OCI-LY3 (cell line): ENCODE data around the gene SAMD10.

Experiments
- H2AFZ ChIP-seq: fragments of 200-600, 300-600 bp; shearing (Covaris generic); 2 replicates; pipeline ENCODE4 v1.6.0; 2014; ENCODE audit warnings: antibody characterized with exemption, low read depth, low read length
- H3K27ac ChIP-seq: fragments of 200-600, 300-600 bp; sonication (generic); 2 replicates; pipeline ENCODE4 v1.5.1; 2014; ENCODE audit warnings: mild to moderate bottlenecking, low read length, moderate library complexity, mixed read lengths
- H3K27me3 ChIP-seq: fragments of 200-600, 300-600 bp; sonication (generic); 2 replicates; pipeline ENCODE4 v1.6.1; 2014; ENCODE audit warnings: low read depth, low read length, mixed read lengths
- H3K36me3 ChIP-seq: fragments of 200-600, 300-600 bp; sonication (generic); replicated peaks from 2 replicates; pipeline ENCODE3; 2014; ENCODE audit warnings: low read depth, low read length, mixed read lengths
- H3K4me1 ChIP-seq: fragments of 300-600, 200-600 bp; sonication (generic); 2 replicates; pipeline ENCODE4 v1.6.1; 2014; ENCODE audit warnings: low read length, mixed read lengths
- H3K4me2 ChIP-seq: fragments of 200-600, 300-600 bp; sonication (generic); 2 replicates; pipeline ENCODE4 v1.6.1; 2014; ENCODE audit warnings: low read length, mixed read lengths
- H3K4me3 ChIP-seq: fragments of 300-600, 200-600 bp; sonication (generic); 2 replicates; pipeline ENCODE4 v1.5.1; 2014; ENCODE audit warnings: antibody characterized with exemption, mild to moderate bottlenecking, low read length, moderate library complexity
- H3K79me2 ChIP-seq: fragments of 300-600, 200-600 bp; shearing (Covaris generic); 2 replicates; pipeline ENCODE4 v1.6.1; 2014; ENCODE audit warnings: mild to moderate bottlenecking, low read length, mixed read lengths
- H3K9ac ChIP-seq: fragments of 300-600, 200-600 bp; shearing (Covaris generic); 2 replicates; pipeline ENCODE4 v1.6.0; 2014; ENCODE audit warnings: mild to moderate bottlenecking, low read length, moderate library complexity
- H3K9me3 ChIP-seq: fragments of 200-600, 300-600 bp; shearing (Covaris generic); 2 replicates; pipeline ENCODE4 v1.6.1; 2014; ENCODE audit warnings: low read length, mixed read lengths; ENCODE audit not compliant: insufficient read depth
- H4K20me1 ChIP-seq: fragments of 200-600, 300-600 bp; sonication (generic); 2 replicates; pipeline ENCODE4 v1.6.1; 2016; ENCODE audit warnings: low read length, mixed read lengths; ENCODE audit not compliant: insufficient read depth
- EZH2phosphoT487 ChIP-seq: fragments of 200-600 bp; shearing (Covaris generic); IDR thresholded peaks from 2 replicates; pipeline ENCODE4 v1.6.1; 2018; ENCODE audit warnings: antibody characterized with exemption, mixed run types, low read depth
- TF ChIP-seq, protein P1 (sequence below): fragments of 200-600, 300-600 bp; sonication (generic); IDR thresholded peaks from 2 replicates; pipeline ENCODE4 v1.5.1; 2014; ENCODE audit warnings: antibody characterized with exemption, low read length, low read depth

Gene SAMD10

DNA sequence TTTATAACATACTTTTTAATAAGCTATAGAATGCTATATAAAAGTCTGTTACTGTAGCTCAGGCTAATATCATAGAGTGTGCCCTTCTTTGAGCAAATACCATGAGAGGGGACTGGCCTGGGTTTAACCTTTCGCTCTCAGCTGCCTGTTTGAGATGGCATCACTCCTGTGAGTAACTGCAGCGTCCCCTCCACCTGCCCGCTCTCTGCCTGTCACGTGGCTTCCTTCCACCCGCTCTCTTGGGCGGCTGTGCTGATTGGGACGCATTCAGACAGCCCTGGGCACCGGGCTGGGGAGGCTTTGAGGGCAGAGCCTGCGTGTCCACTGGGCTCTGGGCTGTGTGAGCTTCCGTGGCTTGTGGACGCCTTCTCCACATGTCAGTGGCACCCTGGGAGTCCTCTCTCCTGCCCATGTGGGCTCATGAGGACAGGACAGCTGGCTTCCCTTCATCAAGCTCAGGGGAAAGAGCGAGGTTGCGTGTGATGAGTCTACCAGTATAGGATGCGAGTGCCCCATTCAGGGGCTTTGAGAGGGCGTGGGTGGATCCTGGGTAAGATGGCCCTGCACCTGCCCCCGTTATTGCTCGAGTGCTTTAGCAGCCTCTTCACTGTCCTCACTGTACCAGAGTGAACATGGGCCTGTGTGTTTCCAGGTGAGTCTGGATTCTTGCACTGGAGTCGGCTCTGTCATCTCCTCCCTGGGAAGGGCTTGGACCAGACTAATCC lies 45.8 kb upstream of the SAMD10 start:
- 0 out of 2 replicates have a peak, but pooled peaks cover 3% of the 10 kb centered on the region for H4K20me1 ChIP-seq
- no peaks in the 10 kb centered on the region for H3K9me3 ChIP-seq
- no peaks in the 10 kb centered on the region for H3K27me3 ChIP-seq
- TF ChIP-seq, protein P1, sequence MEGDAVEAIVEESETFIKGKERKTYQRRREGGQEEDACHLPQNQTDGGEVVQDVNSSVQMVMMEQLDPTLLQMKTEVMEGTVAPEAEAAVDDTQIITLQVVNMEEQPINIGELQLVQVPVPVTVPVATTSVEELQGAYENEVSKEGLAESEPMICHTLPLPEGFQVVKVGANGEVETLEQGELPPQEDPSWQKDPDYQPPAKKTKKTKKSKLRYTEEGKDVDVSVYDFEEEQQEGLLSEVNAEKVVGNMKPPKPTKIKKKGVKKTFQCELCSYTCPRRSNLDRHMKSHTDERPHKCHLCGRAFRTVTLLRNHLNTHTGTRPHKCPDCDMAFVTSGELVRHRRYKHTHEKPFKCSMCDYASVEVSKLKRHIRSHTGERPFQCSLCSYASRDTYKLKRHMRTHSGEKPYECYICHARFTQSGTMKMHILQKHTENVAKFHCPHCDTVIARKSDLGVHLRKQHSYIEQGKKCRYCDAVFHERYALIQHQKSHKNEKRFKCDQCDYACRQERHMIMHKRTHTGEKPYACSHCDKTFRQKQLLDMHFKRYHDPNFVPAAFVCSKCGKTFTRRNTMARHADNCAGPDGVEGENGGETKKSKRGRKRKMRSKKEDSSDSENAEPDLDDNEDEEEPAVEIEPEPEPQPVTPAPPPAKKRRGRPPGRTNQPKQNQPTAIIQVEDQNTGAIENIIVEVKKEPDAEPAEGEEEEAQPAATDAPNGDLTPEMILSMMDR, result no peak
- no peak for TF ChIP-seq EZH2phosphoT487
- no peak overlapping the region for H3K4me2 ChIP-seq
- no peak overlapping the region for H3K4me3 ChIP-seq
- H3K79me2 ChIP-seq, result 0 out of 2 replicates have a peak, but pooled peaks cover 2% of the 10 kb centered on the region
- H2AFZ ChIP-seq, result no peak overlapping the region
- H3K9ac ChIP-seq, result no peak overlapping the region
- peaks cover 53% of the 10 kb centered on the region for H3K36me3 ChIP-seq
- no peaks in the 10 kb centered on the region for H3K4me1 ChIP-seq
- H3K27ac ChIP-seq, result no peak overlapping the region

DNA sequence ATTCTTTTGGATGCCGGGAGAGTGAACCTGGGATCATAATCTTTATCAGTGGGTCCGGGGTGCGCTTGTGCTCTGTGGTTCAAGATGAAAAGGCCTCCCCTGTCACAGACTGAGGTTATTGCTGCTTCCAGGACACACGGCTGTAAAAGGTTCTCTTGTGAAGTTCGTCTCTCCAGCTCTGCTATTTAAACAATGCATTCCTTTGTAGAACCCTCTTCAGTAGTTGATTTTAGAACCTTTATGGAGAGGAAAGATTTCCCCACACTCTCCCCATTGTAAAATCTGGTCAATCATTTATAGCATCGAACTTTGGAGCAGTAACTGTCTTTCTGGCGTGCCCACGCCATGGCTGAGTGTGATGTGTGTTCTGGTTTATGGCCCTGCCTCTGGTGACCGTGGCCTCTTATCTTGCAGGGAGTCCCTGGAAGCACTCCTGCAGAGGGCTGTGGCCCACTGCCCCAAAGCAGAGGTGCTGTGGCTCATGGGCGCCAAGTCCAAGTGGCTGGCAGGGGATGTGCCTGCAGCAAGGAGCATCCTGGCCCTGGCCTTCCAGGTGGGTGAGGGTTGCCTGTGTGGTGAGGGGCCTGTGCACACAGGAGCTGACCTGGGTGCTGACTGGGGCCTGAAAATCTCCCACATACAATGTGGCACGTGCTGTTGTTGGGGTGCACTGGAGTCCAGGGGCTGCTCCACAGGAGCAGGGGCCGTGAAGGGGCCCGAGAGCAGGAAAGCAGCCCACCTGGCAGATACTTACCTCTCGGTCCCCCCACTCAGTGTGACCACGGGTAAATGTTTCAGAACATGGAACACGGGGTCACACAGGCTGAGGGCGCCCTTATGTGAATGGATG lies 44.9 kb upstream of the SAMD10 start:
- Histone ChIP-seq H3K79me2 (0 out of 2 replicates have a peak, but pooled peaks cover 2% of the 10 kb centered on the region), H3K27ac (no peak overlapping the region), H3K27me3 (no peaks in the 10 kb centered on the region), H3K4me1 (no peaks in the 10 kb centered on the region), H4K20me1 (0 out of 2 replicates have a peak, but pooled peaks cover 3% of the 10 kb centered on the region), H3K9me3 (no peaks in the 10 kb centered on the region), H3K36me3 (peaks cover 56% of the 10 kb centered on the region), H2AFZ (no peak overlapping the region), H3K4me3 (no peak overlapping the region), H3K9ac (no peak overlapping the region), H3K4me2 (no peak overlapping the region)
- no peak for TF ChIP-seq EZH2phosphoT487
- TF ChIP-seq, protein P1, result no peak

DNA sequence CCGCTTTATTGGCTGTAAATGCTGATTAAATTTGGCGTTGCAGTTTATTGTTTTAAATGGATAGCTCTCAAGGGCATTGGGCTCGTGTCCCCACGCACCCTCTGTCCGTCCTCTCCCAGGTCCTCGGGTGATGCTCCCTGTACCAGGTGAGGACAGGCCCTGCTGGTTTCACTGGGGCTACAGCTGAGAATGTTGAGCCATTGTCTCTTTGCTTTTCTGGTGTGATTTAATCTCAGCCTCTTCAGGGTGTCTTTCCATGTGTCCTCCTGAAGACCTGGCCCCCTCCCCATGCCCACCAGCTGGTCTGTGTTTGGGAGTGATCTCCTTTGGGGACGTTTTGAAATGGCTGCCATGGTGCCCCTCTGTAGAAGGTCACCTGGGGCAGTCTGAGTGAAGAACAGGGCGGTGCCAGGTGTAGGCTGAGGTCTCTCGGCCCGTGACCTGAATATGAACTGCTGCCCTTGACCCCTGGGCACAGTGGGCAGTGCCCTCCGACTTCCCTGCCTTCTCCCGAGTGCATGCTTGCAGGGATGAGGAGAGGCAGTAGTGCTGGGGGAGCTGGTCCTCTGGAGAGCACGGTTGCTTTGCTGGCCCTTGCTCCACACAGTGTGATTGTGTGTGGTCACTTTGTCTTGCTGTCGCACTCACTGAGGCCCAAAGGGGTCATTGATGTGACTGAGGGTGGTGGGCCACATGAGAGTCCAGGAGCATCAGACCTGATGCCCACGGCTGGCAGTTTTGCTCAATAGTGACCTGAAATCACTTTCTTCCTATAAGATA lies 44.1 kb upstream of the SAMD10 start:
- no peaks in the 10 kb centered on the region for H3K9me3 ChIP-seq
- H3K9ac ChIP-seq, result no peak overlapping the region

More for the DNA sequence above, 44.1 kb upstream of the SAMD10 start:
- Histone ChIP-seq H3K36me3 (peaks cover 61% of the 10 kb centered on the region), H3K27ac (no peak overlapping the region), H3K27me3 (no peaks in the 10 kb centered on the region), H4K20me1 (0 out of 2 replicates have a peak, but pooled peaks cover 3% of the 10 kb centered on the region), H3K4me2 (no peak overlapping the region), H3K4me3 (no peak overlapping the region), H3K79me2 (0 out of 2 replicates have a peak, but pooled peaks cover 2% of the 10 kb centered on the region), H3K4me1 (no peaks in the 10 kb centered on the region), H2AFZ (no peak overlapping the region)
- no peak for TF ChIP-seq EZH2phosphoT487
- TF ChIP-seq, protein P1, result no peak
